NCI-H1092 (cell line): ENCODE results near the gene ARHGEF39.

ENCODE experiments used
- DNase-seq: peaks from one replicate; lab custom pipeline; 2025; lab: John Stamatoyannopoulos, UW

The ARHGEF39 gene, protein sequence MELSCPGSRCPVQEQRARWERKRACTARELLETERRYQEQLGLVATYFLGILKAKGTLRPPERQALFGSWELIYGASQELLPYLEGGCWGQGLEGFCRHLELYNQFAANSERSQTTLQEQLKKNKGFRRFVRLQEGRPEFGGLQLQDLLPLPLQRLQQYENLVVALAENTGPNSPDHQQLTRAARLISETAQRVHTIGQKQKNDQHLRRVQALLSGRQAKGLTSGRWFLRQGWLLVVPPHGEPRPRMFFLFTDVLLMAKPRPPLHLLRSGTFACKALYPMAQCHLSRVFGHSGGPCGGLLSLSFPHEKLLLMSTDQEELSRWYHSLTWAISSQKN

DNA sequence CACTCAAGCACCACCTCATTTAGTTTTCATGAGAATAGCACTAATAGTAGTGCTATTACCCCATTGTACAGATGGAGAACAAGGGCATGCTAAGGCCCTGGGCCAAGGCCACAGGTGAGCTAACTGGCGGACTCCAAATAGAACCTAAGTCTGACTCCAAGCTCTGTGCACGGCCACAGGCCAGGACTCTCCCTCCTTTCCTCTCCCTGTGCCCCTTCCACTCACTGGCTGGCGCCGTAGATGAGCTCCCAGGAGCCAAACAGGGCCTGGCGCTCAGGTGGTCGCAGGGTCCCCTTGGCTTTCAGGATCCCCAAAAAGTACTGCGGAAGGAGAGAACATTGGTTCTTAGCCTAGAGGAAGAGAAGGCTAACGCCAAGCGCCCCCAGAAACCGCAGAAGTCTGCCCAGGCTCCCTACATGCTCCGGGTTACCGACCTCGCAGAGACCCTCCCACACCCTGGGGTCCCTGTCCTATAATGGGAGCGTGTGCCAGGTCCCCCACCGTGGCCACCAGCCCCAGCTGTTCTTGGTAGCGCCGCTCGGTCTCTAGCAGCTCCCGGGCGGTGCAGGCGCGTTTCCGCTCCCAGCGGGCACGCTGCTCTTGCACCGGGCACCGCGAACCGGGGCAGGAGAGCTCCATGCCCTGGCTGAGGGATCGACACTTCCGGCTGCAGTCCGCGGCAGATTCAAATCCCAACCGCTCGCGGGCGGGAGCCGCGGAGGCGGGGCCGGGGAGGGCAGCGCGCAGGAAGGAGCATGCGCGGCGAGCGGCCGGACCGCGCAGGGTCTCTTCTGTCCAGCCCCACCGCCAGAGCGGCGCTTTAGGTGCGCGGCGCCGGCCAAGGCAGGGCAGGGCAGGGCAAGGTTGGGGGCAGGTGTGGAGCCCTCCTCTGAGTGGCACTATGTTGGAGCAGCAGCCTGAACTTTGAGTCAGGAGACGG, at the start of gene ARHGEF39:
Gene ARHGEF39 (minus strand): TSS at position 665 of the 940 bp plus-strand sequence. CDS start 26 bp downstream, at position 639.
- peak; percentile 89 for DNase-seq

DNA sequence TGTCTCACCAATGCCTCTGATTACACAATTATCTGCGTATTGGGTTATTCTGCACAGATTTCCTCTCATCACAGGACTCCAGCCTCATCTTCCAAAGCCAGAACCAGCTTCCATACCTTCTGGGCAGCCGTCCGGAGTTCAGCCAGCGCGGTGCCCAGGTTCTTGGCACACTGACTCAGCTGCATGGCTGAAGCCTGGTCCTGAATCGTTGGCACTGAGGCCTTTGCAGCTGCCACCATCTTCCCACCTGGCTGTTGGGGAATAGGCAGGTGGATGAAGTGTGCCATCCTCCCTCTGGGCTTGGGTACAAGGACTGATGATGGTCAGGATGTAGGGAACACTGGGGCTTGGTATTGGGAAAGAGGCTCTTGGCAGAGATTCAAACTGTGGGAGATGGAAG, 49.1 kb upstream of the ARHGEF39 start:
- DNase-seq: no peak

DNA sequence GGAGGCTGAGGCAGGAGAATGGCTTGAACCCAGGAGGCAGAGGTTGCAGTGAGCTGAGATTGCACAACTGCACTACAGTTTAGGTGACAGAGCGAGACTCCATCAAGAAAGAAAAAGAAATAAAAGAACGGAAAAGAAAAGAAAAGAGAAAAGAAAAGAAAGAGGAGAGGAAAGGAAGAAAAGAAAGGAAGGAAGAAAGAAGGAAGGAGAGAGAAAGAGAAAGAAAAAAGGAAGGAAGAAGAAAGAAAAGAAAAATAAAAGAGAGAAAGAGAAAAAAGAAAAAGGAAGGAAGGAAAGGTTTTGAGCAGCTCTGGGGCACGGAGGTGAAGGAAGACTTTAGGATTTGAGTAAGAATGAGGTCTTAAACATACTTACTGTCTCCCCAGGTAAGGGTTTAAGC, 48.6 kb upstream of the ARHGEF39 start:
- DNase-seq: no peak

DNA sequence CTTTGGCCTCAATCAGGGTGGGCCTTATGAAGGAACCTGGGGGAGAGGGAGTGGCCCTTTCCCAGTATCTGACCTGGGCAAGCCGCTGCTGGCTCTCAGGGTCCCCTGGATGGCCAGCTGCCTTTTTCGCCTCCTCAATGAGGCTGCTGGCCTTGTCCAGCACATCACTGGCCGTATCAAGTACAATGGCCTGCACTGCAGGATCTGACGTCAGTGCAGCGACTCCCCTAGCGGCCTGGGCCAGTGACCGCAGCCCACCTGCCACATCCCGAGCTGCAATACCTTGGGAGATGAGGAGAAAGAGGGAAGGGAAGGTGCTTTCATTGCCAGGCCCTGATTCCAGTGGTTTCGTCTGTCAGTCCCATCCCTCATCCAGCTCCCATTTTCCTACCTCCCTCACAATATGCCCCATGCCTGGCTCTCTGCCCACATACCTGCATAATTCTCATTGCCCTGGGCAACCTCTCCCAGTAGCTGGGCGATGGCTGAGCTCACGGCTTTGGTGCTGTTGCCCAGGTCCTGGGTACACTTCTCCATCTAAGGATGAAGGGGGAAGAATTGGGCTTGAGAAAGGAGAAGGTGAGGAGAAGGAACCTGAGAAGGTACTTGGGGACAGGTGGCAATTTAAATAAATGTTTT, 47.9 kb upstream of the ARHGEF39 start:
- DNase-seq: no peak

DNA sequence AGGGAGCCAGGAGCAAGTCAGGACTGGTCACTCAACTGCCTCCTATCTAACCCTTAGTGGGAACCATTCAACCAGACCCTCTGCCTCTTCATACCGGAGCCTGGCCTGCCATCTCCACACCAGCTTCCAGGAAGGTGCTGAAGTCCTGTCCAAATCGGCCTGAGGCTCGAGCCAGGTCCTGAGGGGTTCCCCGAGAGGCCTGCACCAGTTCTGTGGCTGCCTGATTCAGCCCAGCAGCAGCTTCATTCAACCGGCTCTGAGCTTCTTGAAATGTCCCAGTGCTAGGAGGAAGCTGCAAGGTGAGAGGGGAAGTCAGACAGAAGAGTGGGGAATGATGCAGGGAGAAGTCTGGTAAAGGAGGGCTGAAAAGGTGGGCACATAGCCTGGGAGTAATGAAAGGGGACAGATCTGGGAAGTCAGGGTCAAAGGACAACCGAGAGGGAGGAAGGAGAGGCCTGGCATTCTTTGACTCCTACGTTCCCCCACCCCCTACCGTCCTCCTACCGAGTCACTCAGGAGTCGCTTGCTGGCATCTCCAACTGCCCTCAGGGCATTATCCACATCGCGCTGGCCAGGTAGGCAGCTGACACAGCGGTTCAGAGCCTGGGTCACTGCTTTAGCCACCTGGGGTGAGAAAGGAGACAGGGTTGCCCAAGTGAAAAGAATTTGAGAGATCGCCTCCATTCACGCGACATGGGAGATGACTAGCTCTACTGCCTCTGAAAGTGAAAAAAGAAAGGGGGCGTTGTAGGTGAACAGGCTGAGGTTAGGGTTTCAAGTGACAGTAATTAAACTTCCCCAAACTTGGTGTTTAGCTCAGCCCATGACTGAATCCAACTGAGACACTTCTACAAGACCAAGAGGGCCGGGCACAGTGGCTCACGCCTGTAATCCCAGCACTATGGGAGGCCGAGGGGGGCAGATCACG, 46.8 kb upstream of the ARHGEF39 start:
- DNase-seq: no peak

DNA sequence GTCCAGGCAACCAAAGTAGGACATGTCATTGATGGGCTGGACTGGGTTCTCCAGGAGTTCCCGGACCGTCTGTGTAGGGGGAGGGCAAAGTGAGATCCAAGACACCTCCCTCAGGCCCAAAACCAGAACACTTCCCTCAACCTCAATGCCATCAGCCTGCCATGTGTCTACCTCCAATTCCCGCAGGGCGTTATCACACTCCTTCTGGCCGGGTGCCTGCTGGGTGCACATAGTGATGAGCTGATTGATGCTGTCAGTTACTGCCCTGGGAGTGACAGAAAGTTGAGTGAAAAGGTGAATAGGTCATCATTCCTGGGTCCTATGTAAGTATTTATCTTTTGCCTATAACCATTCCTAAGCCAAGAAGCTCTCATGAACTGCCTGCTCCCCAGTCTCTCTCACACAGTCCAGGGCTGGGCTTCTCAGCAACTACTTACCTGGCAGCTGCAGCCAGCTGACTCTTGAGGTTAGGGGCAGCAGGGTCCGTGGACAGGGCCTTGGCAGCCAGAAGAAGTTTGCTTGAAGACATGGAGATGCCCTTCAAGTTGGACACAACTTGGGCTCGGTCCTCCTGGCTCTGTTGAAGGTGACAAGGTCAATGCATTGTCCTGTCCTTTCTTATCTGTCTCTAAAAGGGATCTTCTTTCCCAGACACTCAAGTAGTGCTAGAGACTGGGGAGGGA, 46.0 kb upstream of the ARHGEF39 start:
- no peak for DNase-seq

DNA sequence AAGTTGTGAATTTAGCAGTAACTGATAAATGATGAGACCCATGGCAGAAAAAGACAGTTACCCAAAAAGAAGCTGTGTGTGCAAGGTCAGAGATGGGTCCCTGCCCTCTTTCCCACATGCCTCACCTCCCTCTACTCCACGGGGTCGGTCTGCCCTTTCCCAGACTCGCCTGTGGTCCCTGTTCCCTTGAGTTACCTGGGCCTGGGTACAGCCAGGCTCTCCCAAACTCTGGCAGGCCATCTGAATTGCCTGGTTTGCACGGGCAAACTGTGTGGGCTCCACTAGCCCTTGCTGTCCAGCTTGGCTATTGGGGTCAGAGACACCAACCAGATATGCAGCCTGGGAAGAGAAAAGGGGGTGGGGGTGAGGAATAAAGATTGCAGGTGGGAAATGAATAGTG, 43.2 kb upstream of the ARHGEF39 start:
- DNase-seq: no peak

DNA sequence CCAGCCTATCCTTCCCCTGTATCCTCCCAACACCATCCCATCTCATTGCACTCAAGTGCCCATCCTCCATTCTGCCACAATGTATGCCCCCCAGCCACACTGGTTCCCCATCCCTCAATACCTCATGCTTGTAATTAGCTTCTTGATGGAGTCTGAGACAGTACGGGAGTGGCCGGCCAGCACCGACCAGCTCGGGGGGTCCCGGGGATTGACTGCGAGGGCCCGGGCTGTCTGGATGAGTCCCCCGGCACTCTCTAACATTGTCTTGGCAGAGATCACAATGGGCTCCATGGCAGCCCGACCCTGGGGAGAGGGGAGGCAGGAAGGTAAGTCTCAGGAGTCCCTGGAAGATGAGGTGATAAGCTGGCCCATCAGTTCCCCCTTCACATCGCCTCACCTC, 42.0 kb upstream of the ARHGEF39 start:
- DNase-seq: no peak

DNA sequence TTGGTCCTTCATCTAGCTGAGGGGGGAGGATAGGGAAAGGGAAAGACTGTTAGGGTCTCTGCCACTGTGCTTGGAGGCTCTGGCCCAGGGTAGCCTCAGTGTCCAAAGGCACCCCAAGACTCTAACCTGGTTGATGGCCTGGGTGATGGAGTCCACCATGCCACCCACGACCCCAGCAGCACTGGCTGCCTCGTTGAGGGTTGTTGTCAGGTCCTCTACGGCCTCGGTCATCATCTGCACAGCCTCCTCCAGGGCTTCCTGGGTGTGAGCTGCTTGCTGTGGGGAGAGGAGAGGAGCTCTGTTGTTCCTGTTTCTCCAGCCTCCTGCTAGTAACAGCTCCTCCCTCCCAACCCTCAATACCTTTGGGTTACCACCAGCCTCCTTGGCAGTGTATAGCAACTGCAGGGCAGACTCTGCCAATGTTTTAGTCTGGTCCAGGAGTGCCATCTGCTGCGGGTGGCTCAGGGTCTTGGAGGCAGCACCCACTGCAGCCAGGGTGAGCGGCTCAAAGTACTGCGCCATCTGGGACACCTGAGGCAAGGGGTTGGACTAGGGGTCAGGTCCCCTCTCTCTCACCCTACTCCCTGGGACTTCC, 40.9 kb upstream of the ARHGEF39 start:
- no peak for DNase-seq

DNA sequence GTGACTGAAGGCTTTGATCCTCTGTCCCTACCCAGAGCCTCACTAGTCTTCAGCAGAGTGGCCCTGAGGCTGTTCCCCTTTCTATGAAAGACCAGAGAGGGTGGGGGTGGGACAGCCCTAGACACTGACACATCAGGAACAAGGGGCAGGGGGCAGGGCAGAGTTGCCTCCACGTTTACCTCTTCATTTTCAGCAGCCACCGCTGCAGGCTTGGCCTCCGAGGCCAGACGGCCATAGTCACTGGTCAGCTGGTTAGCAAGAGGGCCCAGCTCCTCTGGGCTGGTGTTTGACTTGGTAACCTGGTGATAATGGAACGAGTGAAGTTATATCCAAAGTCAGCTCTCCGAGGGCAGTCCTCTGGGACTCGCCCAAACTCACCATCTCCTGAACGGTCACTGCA, 40.4 kb upstream of the ARHGEF39 start:
- DNase-seq: no peak

DNA sequence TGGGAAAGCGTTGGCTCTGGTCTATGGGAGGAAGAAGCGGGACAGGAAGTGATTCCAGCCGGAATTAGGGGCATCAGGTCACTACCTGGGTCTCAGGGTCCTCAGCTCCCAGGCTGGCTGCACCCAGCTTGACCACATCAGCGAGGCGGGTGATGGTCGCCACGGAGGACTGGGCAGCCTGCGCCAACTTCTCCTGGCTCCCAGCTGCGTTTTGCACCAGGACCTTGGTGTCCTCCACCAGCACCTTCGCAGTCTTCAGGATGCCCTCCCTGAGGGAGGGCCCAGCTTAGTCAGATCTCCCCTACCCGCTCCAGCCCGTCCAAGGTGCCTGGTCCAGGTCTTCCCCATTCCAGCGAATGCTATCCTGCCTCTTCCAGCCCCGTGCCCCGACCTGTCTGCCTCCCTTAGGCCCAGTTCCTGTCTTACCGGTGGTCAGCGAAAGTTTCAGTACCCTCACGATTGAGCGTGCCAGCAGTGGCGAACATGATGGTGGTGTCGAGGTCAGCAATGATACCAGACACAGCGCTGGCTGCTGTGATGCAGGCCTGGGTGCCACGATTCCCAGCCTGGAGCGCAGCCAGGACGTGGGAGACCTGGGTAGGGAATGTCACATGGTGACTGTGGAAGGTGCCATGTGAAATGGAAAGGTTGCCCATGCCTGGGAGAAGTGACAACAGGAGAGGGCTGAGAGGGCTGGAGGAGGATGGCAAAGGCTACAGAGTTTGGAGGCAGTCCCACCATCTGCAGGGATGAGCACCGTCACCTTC, 39.1 kb upstream of the ARHGEF39 start:
- no peak for DNase-seq

DNA sequence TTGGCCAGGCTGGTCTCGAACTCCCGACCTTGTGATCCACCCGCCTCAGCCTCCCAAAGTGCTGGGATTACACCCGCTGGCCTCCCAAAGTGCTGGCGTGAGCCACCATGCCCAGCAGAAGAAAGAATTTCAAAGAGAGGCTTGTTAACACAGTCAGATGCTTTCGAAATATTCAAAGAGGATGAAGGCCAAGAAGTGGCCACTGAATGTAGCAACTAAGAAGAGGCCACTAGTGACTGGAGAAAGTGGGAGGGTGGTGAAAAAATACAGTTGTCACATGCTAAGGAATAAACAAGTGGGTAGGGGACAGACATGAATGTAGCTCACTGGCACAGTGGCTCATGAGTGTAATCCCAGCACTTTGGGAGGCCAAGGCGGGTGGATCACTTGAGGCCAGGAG, 37.7 kb upstream of the ARHGEF39 start:
- no peak for DNase-seq

DNA sequence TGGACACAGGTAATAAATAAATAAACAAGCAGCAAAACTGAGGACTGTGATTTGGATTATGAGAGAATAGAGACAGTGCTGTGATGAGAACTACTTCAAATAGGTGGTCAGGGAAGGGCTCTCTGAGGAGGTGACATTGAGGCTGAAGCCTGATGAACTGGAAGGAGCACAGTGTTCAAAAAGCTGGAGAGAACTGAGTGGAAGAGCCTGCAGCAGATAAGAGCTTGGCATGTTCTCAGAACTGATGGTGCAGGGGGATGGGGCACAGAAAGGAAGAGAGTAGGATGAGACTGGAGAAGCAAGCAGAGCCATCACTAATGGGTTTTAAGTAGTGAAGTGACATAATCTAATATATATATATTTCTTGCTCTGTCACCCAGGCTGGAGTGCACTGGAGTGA, 35.9 kb upstream of the ARHGEF39 start:
- no peak for DNase-seq

DNA sequence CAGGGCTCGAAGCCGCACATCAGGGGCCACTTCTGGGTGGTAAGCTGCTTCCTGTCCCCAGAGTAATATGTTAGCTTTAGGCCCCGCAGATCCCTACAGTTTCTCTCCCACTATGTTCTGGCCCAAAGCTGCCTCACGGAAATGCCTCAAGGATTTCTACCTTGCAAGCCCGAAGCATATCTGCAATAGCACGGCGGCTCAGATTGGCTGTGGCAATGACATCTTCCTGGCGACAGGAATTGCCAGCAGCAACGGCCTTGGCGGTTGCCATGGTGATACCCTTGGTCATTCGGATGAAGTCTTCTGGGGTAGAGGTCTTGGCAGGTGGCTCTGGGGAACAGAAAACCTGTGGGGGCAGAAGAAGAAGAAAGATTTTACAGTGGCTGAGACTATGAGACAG, 35.0 kb upstream of the ARHGEF39 start:
- DNase-seq: no peak

DNA sequence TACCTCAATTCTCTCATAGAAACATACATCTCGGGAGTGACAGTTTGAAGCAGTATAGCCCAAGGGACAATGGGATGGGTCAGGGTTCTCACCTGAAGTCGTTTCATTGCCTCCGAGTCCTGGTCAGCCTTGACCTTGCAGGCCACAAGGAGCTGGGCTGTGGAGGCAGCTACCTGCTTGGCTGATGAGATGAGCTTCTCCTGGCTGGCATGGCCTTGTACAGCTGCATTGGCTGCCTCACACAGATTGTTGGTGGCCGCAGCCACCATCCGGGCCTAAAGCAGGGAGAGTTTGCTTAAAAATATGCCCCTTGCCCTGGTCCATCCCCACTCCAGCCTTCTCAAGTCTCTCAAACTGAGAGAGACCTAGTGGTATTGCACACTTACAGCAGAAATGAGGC, 33.2 kb upstream of the ARHGEF39 start:
- DNase-seq: no peak

DNA sequence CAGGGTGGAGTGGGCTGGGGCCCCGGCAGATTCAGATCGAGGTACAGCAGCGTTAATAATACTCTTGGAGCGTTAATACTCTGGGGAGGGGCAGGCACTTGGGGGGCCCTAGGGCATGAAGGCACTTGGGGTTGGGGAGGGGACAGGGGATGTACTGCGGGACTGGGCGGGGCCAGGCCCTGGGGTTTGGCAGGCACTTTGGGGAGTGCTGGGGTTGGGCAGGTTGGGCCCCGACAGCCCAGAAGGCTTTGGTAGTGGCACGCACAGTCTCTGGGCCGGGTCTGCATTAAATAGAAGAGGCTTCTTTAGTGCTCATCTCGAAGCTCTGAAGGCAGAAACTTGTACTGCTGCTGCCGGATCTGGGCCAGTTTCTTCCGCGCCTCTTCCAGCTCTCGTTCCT, 32.5 kb upstream of the ARHGEF39 start:
- no peak for DNase-seq

DNA sequence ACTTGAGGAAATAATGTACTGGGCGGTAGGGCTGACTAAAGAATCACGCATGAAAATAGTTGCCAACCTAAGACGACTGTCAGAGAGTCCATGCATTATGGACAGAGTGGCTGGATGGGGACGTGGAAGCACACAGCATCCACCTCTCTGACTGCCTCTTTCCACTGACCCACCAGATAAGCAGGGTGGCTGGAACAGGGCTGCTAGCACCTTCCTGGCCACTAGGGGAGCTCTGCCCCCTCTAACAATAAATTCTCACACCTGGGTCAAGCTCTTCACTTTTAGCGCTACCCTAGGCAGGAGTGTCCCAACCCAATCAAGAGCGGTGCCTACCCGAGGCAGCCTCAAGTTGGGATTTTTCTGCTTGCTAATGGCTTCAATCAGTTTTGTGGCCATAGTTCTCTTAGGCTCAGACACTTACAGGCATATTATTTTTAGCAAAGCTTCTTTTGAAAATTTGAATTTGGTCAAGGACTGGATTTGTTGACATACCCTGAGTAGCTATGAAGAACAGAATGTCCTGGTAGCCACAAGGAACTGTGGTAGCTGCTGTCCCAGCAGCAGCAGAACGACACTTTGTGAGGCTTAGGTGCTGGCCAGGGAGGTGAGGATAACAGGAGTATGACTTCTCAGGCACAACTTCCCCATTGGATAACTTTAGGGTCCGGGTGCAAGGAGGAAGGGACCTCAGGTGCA, 31.7 kb upstream of the ARHGEF39 start:
- no peak for DNase-seq

DNA sequence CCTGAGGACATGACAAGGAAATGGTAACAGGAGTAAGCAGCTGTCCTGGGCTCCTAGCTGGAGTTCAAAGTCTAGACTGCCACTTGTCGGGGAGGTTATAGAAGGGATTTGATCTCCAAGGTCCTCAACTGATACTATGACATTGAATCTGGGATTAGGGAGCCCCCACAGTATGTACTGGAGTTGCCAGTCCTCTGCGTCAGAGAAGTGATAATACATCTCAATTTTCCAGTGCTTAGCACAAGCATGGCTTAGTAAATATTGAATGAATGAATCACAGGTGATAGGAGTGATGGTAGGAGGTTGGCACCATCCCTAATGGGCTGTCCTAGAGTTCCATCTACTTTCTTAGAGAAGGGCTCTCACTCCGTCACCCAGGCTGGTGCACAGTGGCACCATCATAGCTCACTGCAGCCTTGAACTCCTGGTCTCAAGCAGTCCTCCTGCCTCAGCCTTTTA, 31.0 kb upstream of the ARHGEF39 start:
- DNase-seq: no peak

DNA sequence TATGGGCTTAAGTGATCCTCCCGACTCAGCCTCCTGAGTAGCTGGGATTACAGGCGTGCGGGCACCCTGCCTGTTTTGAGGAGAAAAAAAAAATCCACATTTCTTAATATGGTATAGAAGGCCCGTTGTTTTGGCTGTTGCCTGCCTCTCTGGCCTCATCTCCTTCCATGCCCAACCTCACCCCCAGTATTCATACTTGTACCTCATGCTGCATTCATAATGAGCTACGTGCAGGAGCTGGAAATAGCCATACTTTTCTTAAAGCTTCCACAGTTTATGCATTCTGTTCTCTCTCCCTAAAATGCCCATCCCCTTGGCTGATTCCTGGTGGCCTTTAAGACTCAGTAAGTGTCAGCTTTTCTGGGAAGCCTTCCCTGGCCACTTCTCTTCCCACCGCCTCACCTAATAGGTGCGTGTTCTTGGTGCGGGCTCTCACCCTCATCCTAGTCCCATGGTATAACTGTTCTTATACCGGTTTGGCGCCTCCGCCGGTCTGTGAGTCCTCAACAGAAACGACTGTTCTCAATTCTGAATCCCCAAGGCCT, 26.8 kb upstream of the ARHGEF39 start:
- no peak for DNase-seq
